GM04504 (cell line): ENCODE data around the gene IMPG2.

ENCODE experiments used
- DNase-seq: peaks from one replicate; pipeline ENCODE4 v3.0.0-alpha.2; 2012; ENCODE audit warnings: low read depth

Gene IMPG2

GRCh38 chr3:101184111-101184510, 136.3 kb downstream of the IMPG2 start:
- DNase-seq: no peak

GRCh38 chr3:101183151-101183550, 137.2 kb downstream of the IMPG2 start:
- no peak for DNase-seq

DNA sequence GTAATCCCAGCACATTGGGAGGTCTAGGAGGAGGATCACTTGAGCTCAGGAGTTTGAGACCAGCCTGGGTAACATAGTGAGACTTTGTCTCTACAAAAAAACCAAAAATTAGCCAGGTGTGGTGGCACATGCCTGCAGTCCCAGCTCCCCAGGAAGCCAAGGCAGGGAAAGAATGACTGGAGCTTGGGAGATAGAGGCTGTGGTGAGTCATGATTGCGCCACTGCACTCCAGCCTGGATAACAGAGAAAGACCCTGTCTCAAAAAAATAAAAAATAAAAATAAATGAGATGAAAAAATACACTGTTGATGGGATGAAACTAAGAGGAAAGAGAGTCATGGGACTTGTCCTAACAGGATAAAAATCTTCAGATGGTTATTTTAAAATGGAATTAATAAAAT, 137.6 kb downstream of the IMPG2 start:
- no peak for DNase-seq

DNA sequence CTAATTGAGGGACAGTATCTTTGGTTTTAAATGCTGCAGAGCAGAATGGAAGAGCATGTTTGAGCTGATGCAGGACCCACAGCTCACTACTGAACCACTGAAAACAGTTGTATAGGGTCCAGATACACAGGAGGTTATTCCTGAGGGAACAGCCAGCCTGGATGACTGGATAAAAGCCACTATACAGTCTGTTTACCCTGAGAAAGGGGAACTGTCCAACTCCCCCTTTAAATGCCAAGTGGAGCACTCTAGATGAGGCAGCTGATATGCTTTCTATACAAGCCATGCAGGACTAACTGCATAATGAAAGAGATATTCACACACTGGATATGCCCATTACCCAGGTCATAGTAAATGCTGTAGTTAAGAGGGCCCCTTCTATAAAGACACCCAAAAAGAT, 138.6 kb downstream of the IMPG2 start:
- DNase-seq: no peak

DNA sequence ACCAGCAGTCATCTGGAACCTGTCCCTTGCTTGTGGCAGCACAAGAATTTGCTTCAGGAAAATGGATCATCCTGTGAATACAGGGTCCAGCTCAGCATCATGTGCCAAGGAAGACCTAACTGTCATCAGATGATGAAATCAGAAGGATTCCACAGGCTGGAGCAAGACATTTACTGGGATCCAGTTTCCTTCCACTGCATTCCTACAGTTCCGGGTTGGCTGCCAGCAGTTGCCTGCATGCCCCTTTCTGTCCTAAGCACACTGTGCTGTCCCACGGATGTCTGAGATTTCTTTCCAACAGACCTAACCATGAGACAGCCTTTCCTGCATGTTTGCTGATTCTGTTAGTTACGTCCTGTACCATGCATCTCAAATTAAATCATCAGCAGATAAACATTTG, 140.7 kb downstream of the IMPG2 start:
- peak; percentile 70 for DNase-seq

GRCh38 chr3:101177577-101177976, 142.8 kb downstream of the IMPG2 start:
- no peak for DNase-seq
